Measurements from ENCODE around the gene PLA2G2F.

DNA sequence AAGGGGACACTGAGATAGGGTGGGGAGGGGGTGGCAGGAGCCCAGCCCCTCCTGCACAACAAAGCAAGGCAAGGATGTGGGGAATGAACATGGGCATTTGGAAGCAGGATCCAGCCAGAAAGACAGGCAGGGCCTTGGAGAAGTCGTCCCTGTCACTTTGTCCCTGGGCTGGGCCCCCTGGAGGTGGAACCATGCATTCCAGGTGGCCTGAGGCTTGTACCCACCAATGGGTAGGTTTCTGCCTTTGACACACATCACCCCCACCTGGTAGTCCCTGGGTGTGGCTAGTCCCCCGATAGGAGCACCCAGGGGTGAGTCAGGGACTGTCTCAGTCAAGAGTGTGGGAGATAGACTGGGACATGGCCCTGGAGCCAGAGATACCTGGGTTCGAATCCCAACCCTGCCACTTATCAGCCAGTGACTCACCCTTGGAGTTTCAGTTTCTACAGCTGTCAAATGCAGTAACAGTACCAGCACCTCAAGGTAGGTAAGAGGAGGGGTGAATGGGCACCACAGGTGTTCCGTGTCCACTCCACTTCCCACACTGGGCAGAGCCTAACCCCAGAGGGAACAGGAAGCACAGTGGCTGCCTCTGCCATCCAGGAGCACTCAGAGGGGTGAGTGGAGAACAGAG, 29.8 kb upstream of the PLA2G2F start:
- TF ChIP-seq, protein P1, sequence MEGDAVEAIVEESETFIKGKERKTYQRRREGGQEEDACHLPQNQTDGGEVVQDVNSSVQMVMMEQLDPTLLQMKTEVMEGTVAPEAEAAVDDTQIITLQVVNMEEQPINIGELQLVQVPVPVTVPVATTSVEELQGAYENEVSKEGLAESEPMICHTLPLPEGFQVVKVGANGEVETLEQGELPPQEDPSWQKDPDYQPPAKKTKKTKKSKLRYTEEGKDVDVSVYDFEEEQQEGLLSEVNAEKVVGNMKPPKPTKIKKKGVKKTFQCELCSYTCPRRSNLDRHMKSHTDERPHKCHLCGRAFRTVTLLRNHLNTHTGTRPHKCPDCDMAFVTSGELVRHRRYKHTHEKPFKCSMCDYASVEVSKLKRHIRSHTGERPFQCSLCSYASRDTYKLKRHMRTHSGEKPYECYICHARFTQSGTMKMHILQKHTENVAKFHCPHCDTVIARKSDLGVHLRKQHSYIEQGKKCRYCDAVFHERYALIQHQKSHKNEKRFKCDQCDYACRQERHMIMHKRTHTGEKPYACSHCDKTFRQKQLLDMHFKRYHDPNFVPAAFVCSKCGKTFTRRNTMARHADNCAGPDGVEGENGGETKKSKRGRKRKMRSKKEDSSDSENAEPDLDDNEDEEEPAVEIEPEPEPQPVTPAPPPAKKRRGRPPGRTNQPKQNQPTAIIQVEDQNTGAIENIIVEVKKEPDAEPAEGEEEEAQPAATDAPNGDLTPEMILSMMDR (IDR thresholded peaks at IDR 0.05): peak in 1 of 3 donors; percentile 14
- TF ChIP-seq POLR2A (IDR thresholded peaks at IDR 0.05): no peak
